CD4-positive, alpha-beta T cell treated with Interleukin-6 for 4 hours (primary cell): Measurements from ENCODE around the gene CHORDC1.

Experiments
- DNase-seq: peaks from one replicate; pipeline ENCODE4 v3.0.0-alpha.2; 2020; ENCODE audit warnings: mixed read lengths

Gene CHORDC1

DNA sequence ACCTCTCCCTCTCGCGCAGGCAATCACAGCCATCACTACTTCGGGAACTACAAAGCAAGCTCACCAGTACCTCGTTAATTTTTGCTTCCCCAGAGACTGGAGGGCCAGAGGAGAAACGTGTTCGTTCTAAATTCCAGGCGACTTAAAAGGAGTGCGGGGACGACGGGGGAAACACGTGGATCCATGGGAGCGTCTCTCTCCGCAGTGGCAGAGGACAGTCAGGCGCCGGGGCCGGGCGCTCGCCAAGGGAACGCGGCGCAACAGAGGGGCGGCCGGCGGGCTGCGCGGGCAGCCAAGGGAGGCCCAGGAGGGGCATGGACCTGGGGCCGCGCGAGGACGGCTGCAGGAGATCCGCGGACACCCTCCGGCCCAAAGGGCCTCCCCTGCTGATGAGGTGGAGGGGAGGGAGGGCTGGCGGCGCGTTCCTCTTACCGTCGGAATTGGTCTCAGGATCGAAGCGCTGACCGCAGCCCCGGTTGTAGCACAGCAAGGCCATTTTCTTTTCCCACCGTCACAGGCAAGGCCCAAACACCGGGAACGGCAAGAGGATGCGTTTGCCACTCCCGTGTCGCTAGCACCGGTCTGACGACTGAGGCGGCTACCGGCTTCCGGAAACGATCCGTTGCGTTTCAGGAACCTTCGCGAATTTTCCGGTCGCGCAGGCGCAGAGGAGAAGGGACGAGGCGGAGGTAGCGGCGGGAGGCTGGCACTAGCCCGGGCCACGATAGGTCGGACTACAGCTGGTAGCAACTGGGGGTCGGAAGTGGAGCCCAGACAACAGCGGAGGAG lies at the start of gene CHORDC1:
CHORDC1 (minus strand) TSS at position 591 of the 789 bp plus-strand sequence; CDS start at position 496, 95 bp downstream.
- DNase-seq = peak; percentile 92

DNA sequence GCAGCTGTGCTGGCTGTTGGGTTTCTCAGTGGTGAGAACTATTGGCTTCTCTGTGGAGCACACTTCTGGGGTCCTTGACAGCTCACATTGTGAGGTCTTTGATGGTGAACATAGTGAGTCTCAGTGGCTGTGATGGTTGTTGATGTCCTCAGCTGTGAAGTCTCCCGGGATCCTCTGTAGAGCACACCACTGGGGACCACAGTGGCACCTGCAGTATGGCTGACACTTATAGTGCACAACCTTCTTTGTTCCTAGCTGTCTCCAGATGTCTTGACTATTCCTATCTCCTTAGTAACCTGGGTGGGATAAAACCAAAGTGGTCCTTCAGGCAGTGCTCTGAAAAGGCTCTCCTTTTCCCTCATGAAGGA lies 34.3 kb upstream of the CHORDC1 start:
- DNase-seq = no peak

- DNase-seq = no peak
Measured at GRCh38 chr11:90256404-90257157, 33.7 kb upstream of the CHORDC1 start.

GRCh38 chr11:90254065-90254464 lies 31.2 kb upstream of the CHORDC1 start:
- no peak for DNase-seq

- no peak for DNase-seq
Measured at GRCh38 chr11:90252053-90252452, 29.2 kb upstream of the CHORDC1 start.

DNA sequence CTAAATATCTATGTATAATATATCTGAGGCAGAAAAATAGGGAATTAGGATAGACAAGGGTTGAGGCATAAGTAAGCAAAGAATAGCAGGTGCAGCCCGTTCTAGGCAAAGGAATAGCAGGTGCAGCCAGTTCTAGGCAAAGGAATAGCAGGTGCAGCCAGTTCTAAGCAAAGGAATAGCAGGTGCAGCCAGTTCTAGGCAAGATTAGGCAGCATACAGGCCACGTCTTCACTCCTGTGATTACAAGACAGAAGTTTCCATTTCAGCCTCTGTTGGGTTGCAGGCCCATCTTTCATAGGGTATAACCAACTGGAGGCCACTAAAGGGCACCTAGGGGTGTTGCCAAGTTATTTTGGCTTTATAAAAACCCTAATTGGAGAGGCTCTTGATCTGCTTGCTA lies 28.8 kb upstream of the CHORDC1 start:
- no peak for DNase-seq

DNA sequence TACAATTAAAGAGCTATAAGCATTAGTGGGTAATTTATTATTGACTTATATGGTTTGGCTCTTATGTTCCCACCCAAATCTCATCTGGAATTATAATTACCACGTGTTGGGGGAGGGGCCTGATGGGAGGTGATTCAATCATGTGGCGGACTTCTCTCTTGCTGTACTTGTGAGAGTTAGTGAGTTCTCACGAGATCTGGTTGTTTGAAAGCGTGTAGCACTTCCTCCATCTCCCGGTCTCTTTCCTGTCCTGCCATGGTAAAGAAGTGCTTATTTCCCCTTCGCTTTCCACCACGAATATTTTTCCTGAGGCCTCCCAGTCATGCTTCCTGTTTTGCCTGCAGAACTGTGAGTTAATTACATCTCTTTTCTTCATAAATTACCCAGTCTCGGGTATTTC lies 28.1 kb upstream of the CHORDC1 start:
- peak; percentile 3 for DNase-seq

- no peak for DNase-seq
Measured at GRCh38 chr11:90246468-90246867, 23.6 kb upstream of the CHORDC1 start.

- DNase-seq = no peak
Measured at GRCh38 chr11:90243534-90243933, 20.7 kb upstream of the CHORDC1 start.

GRCh38 chr11:90242894-90243416 lies 20.1 kb upstream of the CHORDC1 start:
- DNase-seq = no peak

GRCh38 chr11:90241414-90241813 lies 18.6 kb upstream of the CHORDC1 start:
- no peak for DNase-seq

GRCh38 chr11:90239967-90240636 lies 17.3 kb upstream of the CHORDC1 start:
- peak; percentile 4 for DNase-seq

GRCh38 chr11:90237004-90237403 lies 14.2 kb upstream of the CHORDC1 start:
- DNase-seq = no peak

- no peak for DNase-seq
Measured at GRCh38 chr11:90235526-90235925, 12.7 kb upstream of the CHORDC1 start.

GRCh38 chr11:90234977-90235376 lies 12.1 kb upstream of the CHORDC1 start:
- DNase-seq = no peak

DNA sequence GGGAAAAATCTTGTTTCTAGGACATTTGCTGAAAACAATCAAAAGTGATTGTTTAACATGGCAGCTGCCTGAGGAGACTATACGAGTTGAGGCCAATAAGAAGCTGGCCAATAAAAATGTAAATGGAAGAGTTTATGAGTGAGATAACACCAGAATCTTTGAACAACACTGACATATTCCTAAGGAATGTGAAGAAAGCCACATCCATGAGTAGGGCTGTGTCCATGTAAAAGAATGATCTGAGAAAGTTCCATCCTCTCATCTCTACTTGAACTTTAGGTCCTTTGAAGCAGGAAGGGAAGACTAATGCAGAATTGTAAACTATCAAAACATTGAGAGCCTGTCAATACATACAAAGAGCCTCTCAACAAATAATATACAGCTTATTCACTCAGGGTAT lies 6.9 kb upstream of the CHORDC1 start:
- DNase-seq = no peak

DNA sequence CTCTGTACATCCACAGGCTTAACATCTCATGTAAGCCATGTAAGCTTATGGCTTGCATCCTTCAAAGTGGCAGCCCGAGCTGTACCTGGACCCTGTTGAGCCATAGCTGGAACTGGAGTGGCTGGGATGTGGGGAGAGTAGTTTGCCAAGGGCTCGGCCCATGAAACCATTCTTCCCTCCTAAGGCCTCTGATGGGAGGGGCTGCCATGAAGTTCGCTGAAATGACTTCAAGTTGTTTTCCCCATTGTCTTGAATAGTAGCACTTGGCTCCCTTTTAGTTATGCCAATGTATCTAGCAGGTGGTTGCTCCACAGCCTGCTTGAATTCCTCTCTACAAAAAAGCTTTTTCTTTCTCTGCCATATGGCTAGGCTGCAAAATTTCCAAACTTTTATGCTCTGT lies 5.2 kb upstream of the CHORDC1 start:
- no peak for DNase-seq

GRCh38 chr11:90223248-90223585 lies 368 bp upstream of the CHORDC1 start:
- no peak for DNase-seq

- DNase-seq = no peak
Measured at GRCh38 chr11:90221803-90222458, 918 bp downstream of the CHORDC1 start.

- no peak for DNase-seq
Measured at GRCh38 chr11:90220391-90220790, 2.5 kb downstream of the CHORDC1 start.

DNA sequence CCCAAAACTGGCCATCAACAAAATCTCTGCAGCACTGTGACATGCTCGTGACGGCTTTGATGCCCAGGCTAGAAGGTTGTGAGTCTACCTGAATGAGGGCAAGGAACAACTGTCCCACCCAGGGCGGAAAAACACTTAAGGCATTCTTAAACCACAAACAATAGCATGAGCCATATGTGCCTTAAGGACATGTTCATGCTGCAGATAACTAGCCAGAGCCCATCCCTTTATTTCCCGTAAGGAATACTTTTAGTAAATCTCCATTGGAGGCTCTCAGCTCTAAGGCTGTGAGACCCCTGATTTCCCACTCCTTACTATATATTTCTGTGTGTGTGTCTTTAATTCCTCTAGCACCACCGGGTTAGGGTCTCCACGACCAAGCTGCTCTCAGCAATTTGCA lies 3.4 kb downstream of the CHORDC1 start:
- no peak for DNase-seq

DNA sequence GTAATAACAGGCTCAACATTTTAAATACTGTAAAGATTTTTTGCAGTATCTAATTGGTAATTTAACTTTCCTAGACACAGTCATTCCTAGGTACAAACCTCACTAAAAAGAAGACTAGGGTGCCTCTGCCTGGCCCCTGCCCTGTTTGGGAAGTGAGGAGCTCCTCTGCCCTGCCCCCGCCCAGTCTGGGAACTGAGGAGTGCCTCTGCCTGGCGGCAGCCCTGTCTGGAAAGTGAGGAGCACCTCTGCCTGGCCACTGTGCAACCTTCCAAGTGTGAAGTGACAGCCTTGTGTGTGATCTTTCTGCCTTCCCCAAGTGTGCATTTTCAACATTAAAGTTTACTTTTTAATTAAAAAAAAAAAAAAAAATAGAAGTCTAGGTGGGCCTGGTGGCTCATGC lies 4.2 kb downstream of the CHORDC1 start:
- no peak for DNase-seq

DNA sequence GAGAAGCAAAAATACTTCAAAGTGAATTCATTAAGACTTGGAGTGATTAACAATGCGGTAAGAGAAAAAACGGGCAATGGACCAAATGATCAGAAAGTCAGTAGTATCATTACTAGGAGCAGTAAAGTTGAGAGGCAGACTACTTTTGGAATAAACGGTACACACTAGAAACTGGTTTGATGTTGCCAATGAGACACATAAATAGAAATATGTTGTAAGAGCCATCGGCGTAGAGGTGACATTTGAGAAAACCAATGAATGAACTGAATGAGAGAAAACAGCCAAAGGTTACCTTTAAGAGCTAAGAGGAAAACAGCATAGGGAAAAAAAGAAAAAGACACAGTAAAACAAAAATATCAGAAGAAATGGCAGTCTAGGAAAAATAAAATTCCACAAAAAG lies 6.2 kb downstream of the CHORDC1 start:
- DNase-seq = no peak
